AG10803 (cell line): ENCODE data around the gene C12orf57.

Experiments
- DNase-seq: peaks from one replicate; pipeline ENCODE4 v3.0.0; 2010; ENCODE audit warnings: low read depth
- H3K4me3 ChIP-seq: 2 replicates; pipeline ENCODE4 v1.5.1; 2011; ENCODE audit warnings: mild to moderate bottlenecking, low read length, control low read depth
- CTCF ChIP-seq: conservative IDR thresholded peaks from 2 replicates; pipeline ENCODE4 v1.5.1; 2011; ENCODE audit warnings: mild to moderate bottlenecking, low read length, control low read depth, inconsistent platforms

The C12orf57 gene

DNA sequence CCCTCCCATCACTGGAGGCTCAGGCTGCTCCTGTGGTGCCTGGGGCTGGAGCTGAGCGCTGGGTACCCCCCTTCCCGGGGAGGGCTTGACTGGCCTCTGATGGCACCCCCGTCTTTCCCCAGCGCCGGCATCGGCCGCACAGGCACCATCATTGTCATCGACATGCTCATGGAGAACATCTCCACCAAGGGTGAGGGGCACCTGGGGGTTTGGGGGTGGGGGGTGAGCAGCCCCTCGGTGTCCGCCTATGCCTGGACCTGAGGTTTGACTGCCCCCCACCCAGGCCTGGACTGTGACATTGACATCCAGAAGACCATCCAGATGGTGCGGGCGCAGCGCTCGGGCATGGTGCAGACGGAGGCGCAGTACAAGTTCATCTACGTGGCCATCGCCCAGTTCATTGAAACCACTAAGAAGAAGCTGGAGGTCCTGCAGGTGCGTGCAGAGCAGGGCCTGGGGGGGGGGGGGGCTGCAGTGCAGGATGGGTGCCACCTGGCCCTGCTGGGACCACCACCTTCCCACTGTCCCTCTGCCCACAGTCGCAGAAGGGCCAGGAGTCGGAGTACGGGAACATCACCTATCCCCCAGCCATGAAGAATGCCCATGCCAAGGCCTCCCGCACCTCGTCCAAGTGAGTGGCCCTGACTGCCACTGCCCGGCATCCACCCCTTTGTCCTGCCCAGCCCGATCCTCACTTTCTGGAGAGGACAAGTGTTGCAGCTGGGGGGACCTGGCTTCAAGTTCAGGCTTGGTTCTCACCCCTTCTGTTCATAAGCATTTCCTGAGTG, 16.2 kb downstream of the C12orf57 start:
- DNase-seq: no peak
- TF ChIP-seq CTCF: no peak
- H3K4me3 ChIP-seq: no peak overlapping the region

DNA sequence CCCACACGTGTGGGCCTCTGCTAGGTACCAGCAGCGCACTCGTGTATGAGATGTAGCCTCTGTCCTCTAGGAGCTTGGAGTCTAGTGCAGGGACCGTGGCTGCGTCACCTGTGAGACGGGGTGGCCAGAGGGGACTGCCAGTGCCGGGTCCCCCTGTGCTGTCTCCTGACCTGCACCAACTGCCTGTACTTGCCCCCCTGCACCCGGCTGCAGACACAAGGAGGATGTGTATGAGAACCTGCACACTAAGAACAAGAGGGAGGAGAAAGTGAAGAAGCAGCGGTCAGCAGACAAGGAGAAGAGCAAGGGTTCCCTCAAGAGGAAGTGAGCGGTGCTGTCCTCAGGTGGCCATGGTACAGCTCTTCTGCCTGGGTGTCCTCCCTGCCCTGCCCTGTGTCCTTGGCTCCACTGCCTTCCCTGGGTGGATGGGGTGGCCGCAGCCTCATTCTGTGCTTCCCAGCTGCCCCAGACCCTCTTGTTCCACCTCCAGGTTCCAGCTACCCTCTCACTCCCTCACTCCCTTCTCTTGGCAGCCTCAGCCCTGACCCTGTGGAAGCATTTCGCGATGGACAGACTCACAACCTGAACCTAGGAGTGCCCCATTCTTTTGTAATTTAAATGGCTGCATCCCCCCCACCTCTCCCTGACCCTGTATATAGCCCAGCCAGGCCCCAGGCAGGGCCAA, 16.9 kb downstream of the C12orf57 start:
- TF ChIP-seq CTCF: peak; percentile 34

DNA sequence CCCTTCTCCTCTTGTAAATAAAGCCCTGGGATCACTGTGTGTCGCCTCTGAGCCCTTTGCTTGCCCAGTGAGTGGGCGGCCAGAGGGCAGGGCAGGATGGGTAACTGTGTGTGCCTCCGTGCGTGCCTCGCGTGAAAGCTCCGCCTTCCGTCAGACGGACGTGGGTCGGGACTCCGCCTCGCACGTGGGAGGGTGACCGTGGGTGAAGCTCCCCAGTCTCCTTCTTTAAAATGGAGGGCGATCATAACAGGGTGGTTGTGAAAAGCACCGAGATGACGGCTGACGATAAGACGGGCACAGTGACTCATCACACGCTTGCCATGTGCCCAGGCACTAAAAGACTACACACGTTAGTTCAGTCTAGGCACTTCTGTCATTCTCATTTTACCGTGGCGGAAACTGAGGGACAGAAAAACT, 17.5 kb downstream of the C12orf57 start:
- no peak for TF ChIP-seq CTCF
- DNase-seq: peak; percentile 66
- H3K4me3 ChIP-seq: peak overlapping the region; percentile 33

More for the DNA sequence above, 16.9 kb downstream of the C12orf57 start:
- peak; percentile 32 for DNase-seq
- no peak overlapping the region for H3K4me3 ChIP-seq

GRCh38 chr12:6961695-6962284, 18.0 kb downstream of the C12orf57 start:
- DNase-seq: peak; percentile 72
- peak overlapping the region; percentile 33 for H3K4me3 ChIP-seq
- peak; percentile 61 for TF ChIP-seq CTCF

- no peak overlapping the region for H3K4me3 ChIP-seq
- TF ChIP-seq CTCF: no peak
- no peak for DNase-seq
These were observed 18.6 kb downstream of the C12orf57 start for GRCh38 chr12:6962285-6963015.

DNA sequence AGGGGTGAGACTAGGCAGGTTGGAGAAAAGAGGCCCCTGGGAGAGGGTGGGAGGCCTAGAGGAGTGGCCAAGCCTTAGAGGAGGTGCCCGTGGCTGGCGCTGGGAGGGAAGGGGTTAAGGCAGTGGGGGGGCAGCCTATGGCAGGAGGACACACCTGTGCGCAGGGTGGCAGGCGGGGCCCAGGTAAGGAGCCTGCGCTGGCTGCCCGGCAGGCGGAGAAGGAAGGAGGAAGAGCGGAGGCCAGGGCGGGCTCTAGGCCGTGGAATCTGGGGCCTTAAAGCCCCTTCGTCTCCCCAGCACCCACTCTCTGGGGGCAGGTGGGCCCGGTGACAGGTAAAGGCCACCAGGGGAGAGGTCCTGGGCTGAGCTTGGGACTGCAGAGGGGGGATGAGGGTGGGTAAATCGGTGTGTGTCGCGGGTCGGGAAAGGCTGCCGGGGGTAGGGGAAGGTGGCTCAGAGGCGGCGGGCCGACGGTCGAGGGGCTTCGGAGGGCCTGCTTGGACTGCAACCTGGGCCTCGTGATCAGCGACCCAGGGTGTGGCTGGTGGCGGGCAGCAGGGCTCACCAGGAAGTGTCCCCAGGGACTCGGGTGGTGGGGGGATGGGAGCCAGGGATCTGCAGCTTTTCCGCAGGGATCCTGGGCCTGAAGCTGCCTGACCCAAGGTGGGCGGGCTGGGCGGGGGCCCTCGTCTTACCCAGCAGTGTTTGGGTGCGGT, 19.4 kb downstream of the C12orf57 start:
- no peak overlapping the region for H3K4me3 ChIP-seq
- no peak for DNase-seq
- TF ChIP-seq CTCF: no peak
